Transverse colon (tissue), 4 donors: ENCODE measurements around the gene MBD5.

Source experiments
- POLR2A ChIP-seq: fragments of 450-650 bp; IDR thresholded peaks from one replicate; pipeline ENCODE4 v1.6.1; 2016; ENCODE audit warnings: antibody characterized with exemption, mild to moderate bottlenecking, moderate library complexity
- POLR2AphosphoS5 ChIP-seq, 3 donors: sonication (generic); formaldehyde crosslinking; IDR thresholded peaks; one replicate each; pipeline ENCODE4 v1.6.1; 2016; ENCODE audit warnings: antibody characterized with exemption in 3 of 3
- TF ChIP-seq, protein P1 (sequence below), 5 experiments: fragments of 200-600 bp in 3 of 5; fragments of 450-650 bp in 2 of 5; sonication (generic) in 3 of 5; IDR thresholded peaks; 1 replicate in 2 of 5; 2 replicates in 3 of 5; pipeline ENCODE4 v1.5.1; 2016 to 2017; ENCODE audit warnings: antibody characterized with exemption in 5 of 5, inconsistent platforms in 3 of 5, mild to moderate bottlenecking in 2 of 5, moderate library complexity in 1 of 5

DNA sequence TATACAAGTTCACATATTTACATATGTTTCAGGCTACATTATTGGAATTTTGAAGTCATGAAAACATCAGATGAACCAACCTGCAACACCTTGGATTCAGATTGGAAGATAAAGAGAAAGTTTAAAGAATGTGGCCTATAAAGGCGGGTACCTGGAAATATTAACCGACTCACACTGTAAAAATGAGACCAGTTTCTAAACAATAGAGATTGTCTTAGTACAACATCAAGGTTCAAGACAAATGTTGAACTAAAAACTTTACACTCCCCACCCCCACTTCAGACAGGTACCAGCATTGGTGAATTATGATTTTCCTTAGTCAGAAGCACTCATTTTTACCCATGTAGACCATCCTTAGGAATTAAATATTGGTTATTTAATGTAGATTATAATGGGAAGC lies 437.3 kb downstream of the MBD5 start:
- TF ChIP-seq POLR2AphosphoS5 (IDR thresholded peaks at IDR 0.05) (no peak), POLR2A (no peak)
- TF ChIP-seq, protein P1, sequence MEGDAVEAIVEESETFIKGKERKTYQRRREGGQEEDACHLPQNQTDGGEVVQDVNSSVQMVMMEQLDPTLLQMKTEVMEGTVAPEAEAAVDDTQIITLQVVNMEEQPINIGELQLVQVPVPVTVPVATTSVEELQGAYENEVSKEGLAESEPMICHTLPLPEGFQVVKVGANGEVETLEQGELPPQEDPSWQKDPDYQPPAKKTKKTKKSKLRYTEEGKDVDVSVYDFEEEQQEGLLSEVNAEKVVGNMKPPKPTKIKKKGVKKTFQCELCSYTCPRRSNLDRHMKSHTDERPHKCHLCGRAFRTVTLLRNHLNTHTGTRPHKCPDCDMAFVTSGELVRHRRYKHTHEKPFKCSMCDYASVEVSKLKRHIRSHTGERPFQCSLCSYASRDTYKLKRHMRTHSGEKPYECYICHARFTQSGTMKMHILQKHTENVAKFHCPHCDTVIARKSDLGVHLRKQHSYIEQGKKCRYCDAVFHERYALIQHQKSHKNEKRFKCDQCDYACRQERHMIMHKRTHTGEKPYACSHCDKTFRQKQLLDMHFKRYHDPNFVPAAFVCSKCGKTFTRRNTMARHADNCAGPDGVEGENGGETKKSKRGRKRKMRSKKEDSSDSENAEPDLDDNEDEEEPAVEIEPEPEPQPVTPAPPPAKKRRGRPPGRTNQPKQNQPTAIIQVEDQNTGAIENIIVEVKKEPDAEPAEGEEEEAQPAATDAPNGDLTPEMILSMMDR (IDR thresholded peaks at IDR 0.05): no peak
